Neural progenitor cell (in vitro differentiated cells): ENCODE results near the gene TEX26. TPM values are rescaled to one million over a fixed set of nuclear protein-coding genes. Genes with fewer than 3 reads are reported as not detected.

ENCODE experiments used
- DNase-seq: peaks from one replicate; pipeline ENCODE4 v3.0.0-alpha.2; 2016; ENCODE audit warnings: low spot score
- H2AFZ ChIP-seq: fragments of 200-600 bp; sonication (generic); replicated peaks from 2 replicates; pipeline ENCODE4 v1.6.1; 2016; ENCODE audit warnings: antibody characterized with exemption
- H3F3A ChIP-seq: fragments of 200-600 bp; sonication (generic); 2 replicates; pipeline ENCODE4 v1.6.1; 2016; ENCODE audit warnings: antibody characterized with exemption, low read depth
- H3K27ac ChIP-seq: fragments of 200-600 bp; sonication (generic); 2 replicates; pipeline ENCODE4 v1.5.1; 2016; ENCODE audit warnings: mild to moderate bottlenecking
- H3K27me3 ChIP-seq: fragments of 200-600 bp; sonication (generic); 2 replicates; pipeline ENCODE4 v1.6.1; 2016; ENCODE audit warnings: mild to moderate bottlenecking, moderate library complexity
- H3K36me3 ChIP-seq: fragments of 200-600 bp; sonication (generic); 2 replicates; pipeline ENCODE4 v1.5.1; 2016
- H3K4me1 ChIP-seq: fragments of 200-600 bp; sonication (generic); 2 replicates; pipeline ENCODE4 v1.6.1; 2016; ENCODE audit warnings: mixed run types
- H3K4me2 ChIP-seq: fragments of 200-600 bp; sonication (generic); 2 replicates; pipeline ENCODE4 v1.6.1; 2016
- H3K4me3 ChIP-seq: fragments of 200-600 bp; sonication (generic); 2 replicates; pipeline ENCODE4 v1.5.1; 2016
- H3K79me2 ChIP-seq: fragments of 200-600 bp; sonication (generic); 2 replicates; pipeline ENCODE4 v1.6.1; 2016; ENCODE audit warnings: low read depth
- H3K9ac ChIP-seq: fragments of 200-600 bp; sonication (generic); 2 replicates; pipeline ENCODE4 v1.6.1; 2016
- H3K9me3 ChIP-seq: fragments of 200-600 bp; sonication (generic); 2 replicates; pipeline ENCODE4 v1.5.1; 2016; ENCODE audit warnings: low read depth
- H4K20me1 ChIP-seq: fragments of 200-600 bp; sonication (generic); 2 replicates; pipeline ENCODE4 v1.6.1; 2016; ENCODE audit warnings: low read depth
- H3K27ac Mint-ChIP-seq: 3 replicates; pipeline ENCODE4 v1.8.0; 2021; ENCODE audit warnings: mixed read lengths
- H3K27me3 Mint-ChIP-seq: 2 replicates; pipeline ENCODE4 v1.8.0; 2022; ENCODE audit warnings: low read depth, mild to moderate bottlenecking, inconsistent platforms, moderate library complexity, mixed read lengths; ENCODE audit not compliant: insufficient read depth
- H3K36me3 Mint-ChIP-seq: 3 replicates; pipeline ENCODE4 v1.8.0; 2021; ENCODE audit warnings: mixed read lengths
- H3K4me1 Mint-ChIP-seq: 3 replicates; pipeline ENCODE4 v1.8.0; 2021; ENCODE audit warnings: mixed read lengths
- H3K4me3 Mint-ChIP-seq: 3 replicates; pipeline ENCODE4 v1.8.0; 2021; ENCODE audit warnings: mild to moderate bottlenecking, moderate library complexity, mixed read lengths
- H3K9me3 Mint-ChIP-seq: 3 replicates; pipeline ENCODE4 v1.8.0; 2020; ENCODE audit warnings: mixed read lengths
- CTCF ChIP-seq: fragments of 200-600 bp; sonication (generic); IDR thresholded peaks from 2 replicates; pipeline ENCODE4 v1.5.1; 2017; ENCODE audit warnings: antibody characterized with exemption, mild to moderate bottlenecking
- EZH2 ChIP-seq: fragments of 200-600 bp; sonication (generic); IDR thresholded peaks from 2 replicates; pipeline ENCODE4 v1.6.1; 2017; ENCODE audit warnings: antibody characterized with exemption, mild to moderate bottlenecking, moderate library complexity
- EZH2phosphoT487 ChIP-seq: fragments of 200-600 bp; sonication (generic); IDR thresholded peaks from 2 replicates; pipeline ENCODE4 v1.6.1; 2017; ENCODE audit warnings: antibody characterized with exemption
- total RNA-seq: library from RNA; depleted of rRNA; stranded (reverse); fragments of >200 nt; gene quantifications from 2 replicates; pipeline ENCODE4 v1.2.3, GENCODE V29; 2015; ENCODE audit warnings: low replicate concordance

TEX26 gene
- total RNA-seq, 1 donor from 2014 or later: not detected

DNA sequence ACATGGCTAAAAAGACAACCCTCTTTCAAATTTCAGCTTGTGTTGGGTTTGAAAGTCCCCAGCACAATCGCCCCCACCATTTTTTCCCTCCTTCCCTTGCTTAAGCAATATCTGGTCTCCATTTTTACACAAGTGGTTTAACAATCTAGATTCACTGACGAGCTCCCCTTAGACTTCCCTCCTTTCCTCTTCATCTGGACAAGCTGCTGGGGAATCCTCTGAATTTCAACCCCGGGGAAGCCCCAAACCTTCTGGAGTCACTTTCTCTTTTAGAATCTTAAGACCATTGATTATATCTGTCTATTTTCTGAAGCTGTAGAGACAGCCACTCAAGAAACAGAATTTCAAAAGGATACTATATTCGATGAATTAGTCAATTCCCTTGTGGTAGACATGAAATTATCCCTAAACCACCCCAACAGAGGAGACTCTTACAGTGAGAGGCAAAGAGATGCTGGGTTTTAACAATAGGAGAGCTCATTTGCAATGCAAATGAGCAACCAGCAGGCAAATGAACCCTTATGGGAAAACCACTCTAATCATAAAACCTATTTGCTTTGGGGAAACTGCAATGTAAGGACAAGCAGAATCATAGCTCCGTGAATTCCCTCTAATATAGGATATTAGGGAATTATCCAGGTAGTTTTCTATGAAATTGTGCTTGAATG is 78.9 kb downstream of the TEX26 start:
- TF ChIP-seq CTCF (no peak), EZH2 (no peak), EZH2phosphoT487 (no peak)
- peak; percentile 59 for DNase-seq
- Histone ChIP-seq H3F3A (peaks cover 7% of the 10 kb centered on the region), H2AFZ (no peak overlapping the region), H4K20me1 (no peaks in the 10 kb centered on the region), H3K4me2 (peak overlapping the region; percentile 38), H3K4me3 (no peak overlapping the region), H3K36me3 (no peaks in the 10 kb centered on the region), H3K27ac (no peak overlapping the region), H3K79me2 (no peaks in the 10 kb centered on the region), H3K4me1 (peaks cover 17% of the 10 kb centered on the region), H3K9ac (no peak overlapping the region), H3K27me3 (no peaks in the 10 kb centered on the region), H3K9me3 (no peaks in the 10 kb centered on the region)
- no peaks in the 10 kb centered on the region for H3K9me3 Mint-ChIP-seq
- peaks cover 4% of the 10 kb centered on the region for H3K27me3 Mint-ChIP-seq
- H3K4me1 Mint-ChIP-seq: peaks cover 36% of the 10 kb centered on the region
- no peaks in the 10 kb centered on the region for H3K36me3 Mint-ChIP-seq
- peak overlapping the region; percentile 74 for H3K27ac Mint-ChIP-seq
- no peak overlapping the region for H3K4me3 Mint-ChIP-seq

- H3K79me2 ChIP-seq: no peaks in the 10 kb centered on the region
- H3K4me2 ChIP-seq: peak overlapping the region; percentile 38
- peaks cover 17% of the 10 kb centered on the region for H3K4me1 ChIP-seq
- no peak overlapping the region for H3K9ac ChIP-seq
- TF ChIP-seq EZH2 (no peak), CTCF (no peak), EZH2phosphoT487 (no peak)
- H3K36me3 Mint-ChIP-seq: no peaks in the 10 kb centered on the region
- no peak overlapping the region for H2AFZ ChIP-seq
- no peak overlapping the region for H3K27ac ChIP-seq
- H3K27ac Mint-ChIP-seq: no peak overlapping the region
- no peaks in the 10 kb centered on the region for H4K20me1 ChIP-seq
- H3K9me3 Mint-ChIP-seq: peaks cover 1% of the 10 kb centered on the region
- no peaks in the 10 kb centered on the region for H3K9me3 ChIP-seq
- H3K27me3 ChIP-seq: no peaks in the 10 kb centered on the region
- peaks cover 36% of the 10 kb centered on the region for H3K4me1 Mint-ChIP-seq
- peaks cover 7% of the 10 kb centered on the region for H3F3A ChIP-seq
- H3K36me3 ChIP-seq: no peaks in the 10 kb centered on the region
- DNase-seq: no peak
- no peak overlapping the region for H3K4me3 Mint-ChIP-seq
- peaks cover 4% of the 10 kb centered on the region for H3K27me3 Mint-ChIP-seq
- no peak overlapping the region for H3K4me3 ChIP-seq
Measured at GRCh38 chr13:31011901-31012654, 79.6 kb downstream of the TEX26 start.

- H3K4me3 Mint-ChIP-seq: no peak overlapping the region
Measured at GRCh38 chr13:31012655-31013024, 80.2 kb downstream of the TEX26 start.

More at GRCh38 chr13:31012655-31013024, 80.2 kb downstream of the TEX26 start:
- Mint-ChIP-seq H3K27ac (no peak overlapping the region), H3K27me3 (peaks cover 4% of the 10 kb centered on the region), H3K9me3 (peaks cover 2% of the 10 kb centered on the region), H3K36me3 (no peaks in the 10 kb centered on the region), H3K4me1 (peaks cover 30% of the 10 kb centered on the region)
- Histone ChIP-seq H3K36me3 (no peaks in the 10 kb centered on the region), H4K20me1 (no peaks in the 10 kb centered on the region), H3K79me2 (no peaks in the 10 kb centered on the region), H3K9ac (no peak overlapping the region), H3K4me3 (no peak overlapping the region), H3K27me3 (no peaks in the 10 kb centered on the region), H3K4me2 (no peak overlapping the region), H3K27ac (no peak overlapping the region), H3K4me1 (peaks cover 17% of the 10 kb centered on the region), H3K9me3 (no peaks in the 10 kb centered on the region), H2AFZ (no peak overlapping the region), H3F3A (peaks cover 7% of the 10 kb centered on the region)
- peak; percentile 22 for DNase-seq
- no peak for TF ChIP-seq EZH2phosphoT487
- peak; percentile 50 for TF ChIP-seq CTCF
